Measurements from ENCODE around the gene TPI1.
"Not testable (repeated sequence)": the region's sequence is repeated elsewhere in the genome, so short reads cannot be mapped to it uniquely, and the experiment has no call there.

The TPI1 gene

DNA sequence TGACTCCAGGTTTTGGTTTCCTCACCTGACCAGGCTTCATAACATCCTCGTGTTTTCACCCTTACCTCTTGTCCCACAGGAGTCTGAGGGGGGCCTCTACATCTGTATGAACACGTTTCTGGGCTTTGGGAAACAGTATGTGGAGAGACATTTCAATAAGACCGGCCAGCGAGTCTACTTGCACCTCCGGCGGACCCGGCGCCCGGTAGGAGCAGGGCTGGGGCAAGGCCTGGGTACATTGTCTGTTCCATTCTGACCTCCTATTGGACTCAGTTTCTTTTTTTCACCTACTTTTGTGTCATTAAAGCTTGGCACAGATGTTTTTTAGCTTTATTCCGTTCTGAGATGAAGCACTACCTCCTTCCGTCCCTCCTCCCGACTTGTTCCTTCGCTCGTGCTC is 12.0 kb upstream of the TPI1 start:
- no peak overlapping the region for H3K4me3 ChIP-seq
- no peak overlapping the region for H3K9ac ChIP-seq (ENCODE audit: insufficient read length)
- H3K9me3 ChIP-seq (ENCODE audit: low read depth, low read length), result no peaks in the 10 kb centered on the region
- TF ChIP-seq EZH2 (IDR thresholded peaks at IDR 0.05), result no peak
- TF ChIP-seq POLR2AphosphoS5 (IDR thresholded peaks at IDR 0.05; ENCODE audit: borderline replicate concordance, low read depth, low read length), result no peak
- no peak for TF ChIP-seq FOXP2 (optimal IDR thresholded peaks at IDR 0.05; ENCODE audit: control extremely low read depth, extremely low read length, insufficient read depth)
- no peak for DNase-seq (ENCODE audit: low read depth, low spot score)
- no peak overlapping the region for H3K27ac ChIP-seq
- H3K36me3 ChIP-seq (ENCODE audit: insufficient read depth, low read length), result peaks cover 51% of the 10 kb centered on the region

- H3K27ac ChIP-seq, result no peak overlapping the region
- no peak overlapping the region for H3K9ac ChIP-seq (ENCODE audit: insufficient read length)
- DNase-seq (ENCODE audit: low read depth, low spot score), result no peak
- H3K9me3 ChIP-seq (ENCODE audit: low read depth, low read length), result no peaks in the 10 kb centered on the region
- no peak overlapping the region for H3K4me3 ChIP-seq
- TF ChIP-seq EZH2 (IDR thresholded peaks at IDR 0.05) (no peak), POLR2AphosphoS5 (IDR thresholded peaks at IDR 0.05; ENCODE audit: borderline replicate concordance, low read depth, low read length) (no peak), FOXP2 (optimal IDR thresholded peaks at IDR 0.05; ENCODE audit: control extremely low read depth, extremely low read length, insufficient read depth) (no peak)
- H3K36me3 ChIP-seq (ENCODE audit: insufficient read depth, low read length), result peaks cover 84% of the 10 kb centered on the region
Measured at GRCh38 chr12:6858799-6859198, 8.5 kb upstream of the TPI1 start.

DNA sequence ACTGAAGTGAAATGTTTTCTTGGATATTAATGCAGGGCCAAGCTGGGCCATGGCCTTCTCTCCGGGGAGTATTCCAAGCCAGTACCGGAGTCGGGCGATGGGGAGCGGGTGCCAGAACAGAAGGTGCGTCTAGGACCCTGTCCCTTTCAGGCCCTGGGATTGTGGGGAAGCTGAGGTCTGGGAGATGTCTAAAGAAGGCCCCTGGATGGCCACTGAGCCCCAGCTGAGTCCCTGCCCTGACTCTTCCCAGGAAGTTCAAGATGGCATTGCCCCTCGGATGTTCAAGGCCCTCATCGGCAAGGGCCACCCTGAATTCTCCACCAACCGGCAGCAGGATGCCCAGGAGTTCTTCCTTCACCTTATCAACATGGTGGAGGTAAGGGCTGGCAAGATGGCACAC is 7.2 kb upstream of the TPI1 start:
- H3K4me3 ChIP-seq, result no peak overlapping the region
- no peak for TF ChIP-seq FOXP2 (optimal IDR thresholded peaks at IDR 0.05; ENCODE audit: control extremely low read depth, extremely low read length, insufficient read depth)
- no peak for TF ChIP-seq POLR2AphosphoS5 (IDR thresholded peaks at IDR 0.05; ENCODE audit: borderline replicate concordance, low read depth, low read length)
- no peak for TF ChIP-seq EZH2 (IDR thresholded peaks at IDR 0.05)
- DNase-seq (ENCODE audit: low read depth, low spot score), result no peak
- peaks cover 90% of the 10 kb centered on the region for H3K36me3 ChIP-seq (ENCODE audit: insufficient read depth, low read length)
- no peak overlapping the region for H3K9ac ChIP-seq (ENCODE audit: insufficient read length)
- no peaks in the 10 kb centered on the region for H3K9me3 ChIP-seq (ENCODE audit: low read depth, low read length)
- no peak overlapping the region for H3K27ac ChIP-seq

DNA sequence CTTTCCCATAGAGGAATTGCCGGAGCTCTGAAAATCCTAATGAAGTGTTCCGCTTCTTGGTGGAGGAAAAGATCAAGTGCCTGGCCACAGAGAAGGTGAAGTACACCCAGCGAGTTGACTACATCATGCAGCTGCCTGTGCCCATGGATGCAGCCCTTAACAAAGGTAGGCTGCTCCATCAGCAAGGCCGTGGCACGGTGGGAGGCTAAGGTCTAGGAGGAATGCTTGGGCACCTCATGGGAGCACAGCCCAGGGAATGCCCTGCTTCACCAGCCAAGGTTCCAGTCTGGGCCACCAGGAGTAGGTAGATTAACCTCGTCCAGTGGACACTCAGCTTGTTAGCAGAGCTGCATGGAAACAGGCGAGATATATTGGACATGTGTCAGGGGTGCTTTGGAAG is 6.4 kb upstream of the TPI1 start:
- Histone ChIP-seq H3K27ac (no peak overlapping the region), H3K36me3 (ENCODE audit: insufficient read depth, low read length) (peaks cover 82% of the 10 kb centered on the region), H3K9ac (ENCODE audit: insufficient read length) (no peak overlapping the region), H3K9me3 (ENCODE audit: low read depth, low read length) (no peaks in the 10 kb centered on the region), H3K4me3 (no peak overlapping the region)
- no peak for DNase-seq (ENCODE audit: low read depth, low spot score)
- TF ChIP-seq EZH2 (IDR thresholded peaks at IDR 0.05) (no peak), FOXP2 (optimal IDR thresholded peaks at IDR 0.05; ENCODE audit: control extremely low read depth, extremely low read length, insufficient read depth) (no peak), POLR2AphosphoS5 (IDR thresholded peaks at IDR 0.05; ENCODE audit: borderline replicate concordance, low read depth, low read length) (no peak)

DNA sequence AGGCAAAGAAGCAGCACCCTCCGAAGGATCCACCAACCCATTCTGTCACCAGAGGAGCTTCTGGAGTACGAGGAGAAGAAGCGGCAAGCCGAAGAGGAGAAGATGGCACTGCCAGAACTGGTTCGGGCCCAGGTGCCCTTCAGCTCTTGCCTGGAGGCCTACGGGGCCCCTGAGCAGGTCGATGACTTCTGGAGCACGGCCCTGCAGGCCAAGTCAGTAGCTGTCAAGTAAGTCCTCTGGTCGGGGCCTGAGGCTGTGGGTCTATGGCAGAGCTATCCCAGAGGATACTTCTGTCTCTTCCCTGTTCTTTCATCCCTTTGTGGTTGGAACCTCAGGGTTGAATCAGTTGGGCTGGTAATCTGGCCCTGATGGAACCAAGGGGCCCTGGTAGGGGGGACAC is 5.9 kb upstream of the TPI1 start:
- H3K9ac ChIP-seq (ENCODE audit: insufficient read length), result no peak overlapping the region
- no peak for DNase-seq (ENCODE audit: low read depth, low spot score)
- no peak for TF ChIP-seq FOXP2 (optimal IDR thresholded peaks at IDR 0.05; ENCODE audit: control extremely low read depth, extremely low read length, insufficient read depth)
- TF ChIP-seq POLR2AphosphoS5 (IDR thresholded peaks at IDR 0.05; ENCODE audit: borderline replicate concordance, low read depth, low read length), result no peak
- TF ChIP-seq EZH2 (IDR thresholded peaks at IDR 0.05), result no peak
- H3K9me3 ChIP-seq (ENCODE audit: low read depth, low read length), result no peaks in the 10 kb centered on the region
- no peak overlapping the region for H3K4me3 ChIP-seq
- peaks cover 77% of the 10 kb centered on the region for H3K36me3 ChIP-seq (ENCODE audit: insufficient read depth, low read length)
- no peak overlapping the region for H3K27ac ChIP-seq

- no peak for TF ChIP-seq POLR2AphosphoS5 (IDR thresholded peaks at IDR 0.05; ENCODE audit: borderline replicate concordance, low read depth, low read length)
- TF ChIP-seq FOXP2 (optimal IDR thresholded peaks at IDR 0.05; ENCODE audit: control extremely low read depth, extremely low read length, insufficient read depth), result no peak
- no peak for TF ChIP-seq EZH2 (IDR thresholded peaks at IDR 0.05)
- no peak overlapping the region for H3K4me3 ChIP-seq
- H3K9me3 ChIP-seq (ENCODE audit: low read depth, low read length), result no peaks in the 10 kb centered on the region
- H3K27ac ChIP-seq, result no peak overlapping the region
- DNase-seq (ENCODE audit: low read depth, low spot score), result no peak
- H3K9ac ChIP-seq (ENCODE audit: insufficient read length), result no peak overlapping the region
- peaks cover 61% of the 10 kb centered on the region for H3K36me3 ChIP-seq (ENCODE audit: insufficient read depth, low read length)
Measured at GRCh38 chr12:6863033-6863432, 4.3 kb upstream of the TPI1 start.

DNA sequence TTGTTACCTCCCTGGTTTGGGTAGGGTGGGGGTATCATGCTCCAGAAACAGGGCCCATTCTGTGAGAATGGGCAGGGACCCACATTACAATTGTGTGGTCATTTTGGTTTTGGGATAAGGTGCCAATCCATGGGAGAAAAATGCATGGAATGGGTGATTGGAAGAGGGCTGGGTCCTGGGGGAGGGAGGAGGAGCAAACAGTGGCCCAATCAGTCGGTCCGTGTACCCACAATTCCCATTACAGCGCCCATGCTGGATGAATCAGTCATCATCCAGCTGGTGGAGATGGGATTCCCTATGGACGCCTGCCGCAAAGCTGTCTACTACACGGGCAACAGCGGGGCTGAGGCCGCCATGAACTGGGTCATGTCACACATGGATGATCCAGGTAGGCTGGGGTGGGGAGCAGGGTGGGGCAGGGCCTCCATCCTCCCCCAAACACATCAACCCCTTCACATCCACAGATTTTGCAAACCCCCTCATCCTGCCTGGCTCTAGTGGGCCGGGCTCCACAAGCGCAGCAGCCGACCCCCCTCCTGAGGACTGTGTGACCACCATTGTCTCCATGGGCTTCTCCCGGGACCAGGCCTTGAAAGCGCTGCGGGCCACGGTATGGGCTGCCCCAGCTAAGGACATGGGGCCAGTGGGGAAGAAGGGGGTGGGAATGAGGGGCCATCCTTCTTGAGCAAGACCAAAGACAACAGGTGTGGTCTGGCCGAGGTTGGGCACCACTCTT is 3.6 kb upstream of the TPI1 start:
- Histone ChIP-seq H3K36me3 (ENCODE audit: insufficient read depth, low read length) (peaks cover 54% of the 10 kb centered on the region), H3K9ac (ENCODE audit: insufficient read length) (no peak overlapping the region), H3K27ac (no peak overlapping the region), H3K9me3 (ENCODE audit: low read depth, low read length) (no peaks in the 10 kb centered on the region), H3K4me3 (no peak overlapping the region)
- TF ChIP-seq POLR2AphosphoS5 (IDR thresholded peaks at IDR 0.05; ENCODE audit: borderline replicate concordance, low read depth, low read length) (no peak), EZH2 (IDR thresholded peaks at IDR 0.05) (no peak), FOXP2 (optimal IDR thresholded peaks at IDR 0.05; ENCODE audit: control extremely low read depth, extremely low read length, insufficient read depth) (no peak)
- DNase-seq (ENCODE audit: low read depth, low spot score), result no peak

DNA sequence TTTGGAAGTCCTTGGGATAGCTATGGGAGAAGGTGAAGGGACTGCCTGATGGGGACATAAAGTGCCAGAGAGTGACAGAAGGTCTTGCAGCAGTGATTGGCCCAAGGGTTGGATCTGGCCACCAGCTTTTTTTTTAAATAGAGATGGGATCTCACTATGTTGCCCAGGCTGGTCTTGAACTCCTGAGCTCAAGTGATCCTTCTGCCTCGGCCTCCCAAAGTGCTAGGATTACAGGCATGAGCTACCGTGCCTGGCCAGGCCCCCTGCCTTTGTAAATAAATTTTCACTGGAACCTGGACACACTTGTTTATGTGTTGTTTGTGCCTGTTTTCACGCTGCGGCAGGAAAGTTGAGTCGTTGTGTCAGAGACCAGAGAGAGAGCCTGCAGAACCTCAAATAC is 2.0 kb upstream of the TPI1 start:
- H3K36me3 ChIP-seq (ENCODE audit: insufficient read depth, low read length), result peaks cover 54% of the 10 kb centered on the region
- H3K9ac ChIP-seq (ENCODE audit: insufficient read length); H3K9me3 ChIP-seq (ENCODE audit: low read depth, low read length); DNase-seq (ENCODE audit: low read depth, low spot score); H3K4me3 ChIP-seq; H3K27ac ChIP-seq: not testable (repeated sequence)

Data from SK-N-MC (cell line).